ENCODE results near the gene TEK.

GRCh38 chr9:27162045-27162444 lies 53.0 kb downstream of the TEK start:
- no peak for TF ChIP-seq EZH2 (IDR thresholded peaks at IDR 0.05; ENCODE audit: insufficient read depth, low read length)
- no peak for TF ChIP-seq CTCF (IDR thresholded peaks at IDR 0.05; ENCODE audit: insufficient read depth, low read depth, low read length)
